Measurements from ENCODE around the gene IQCH.

DNA sequence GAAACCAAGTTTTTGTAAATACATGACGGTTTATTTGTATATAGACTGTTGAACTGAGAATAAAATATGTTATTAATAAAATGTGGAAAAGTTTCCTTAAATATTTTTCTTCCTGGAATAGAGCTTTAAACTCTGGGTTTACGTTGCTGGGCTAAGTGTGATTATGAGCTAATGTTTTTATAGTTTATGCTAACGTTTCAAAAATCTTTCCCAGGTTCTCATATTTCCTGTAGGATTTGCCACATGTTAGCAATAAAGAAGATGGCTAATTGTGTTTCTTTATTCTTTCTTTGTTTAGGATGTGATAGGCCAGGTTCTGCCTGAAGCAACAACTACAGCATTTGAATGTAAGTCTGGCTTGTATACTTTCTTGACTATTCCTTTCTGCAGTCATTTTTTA lies 295.1 kb downstream of the IQCH start:
- TF ChIP-seq, protein P1, sequence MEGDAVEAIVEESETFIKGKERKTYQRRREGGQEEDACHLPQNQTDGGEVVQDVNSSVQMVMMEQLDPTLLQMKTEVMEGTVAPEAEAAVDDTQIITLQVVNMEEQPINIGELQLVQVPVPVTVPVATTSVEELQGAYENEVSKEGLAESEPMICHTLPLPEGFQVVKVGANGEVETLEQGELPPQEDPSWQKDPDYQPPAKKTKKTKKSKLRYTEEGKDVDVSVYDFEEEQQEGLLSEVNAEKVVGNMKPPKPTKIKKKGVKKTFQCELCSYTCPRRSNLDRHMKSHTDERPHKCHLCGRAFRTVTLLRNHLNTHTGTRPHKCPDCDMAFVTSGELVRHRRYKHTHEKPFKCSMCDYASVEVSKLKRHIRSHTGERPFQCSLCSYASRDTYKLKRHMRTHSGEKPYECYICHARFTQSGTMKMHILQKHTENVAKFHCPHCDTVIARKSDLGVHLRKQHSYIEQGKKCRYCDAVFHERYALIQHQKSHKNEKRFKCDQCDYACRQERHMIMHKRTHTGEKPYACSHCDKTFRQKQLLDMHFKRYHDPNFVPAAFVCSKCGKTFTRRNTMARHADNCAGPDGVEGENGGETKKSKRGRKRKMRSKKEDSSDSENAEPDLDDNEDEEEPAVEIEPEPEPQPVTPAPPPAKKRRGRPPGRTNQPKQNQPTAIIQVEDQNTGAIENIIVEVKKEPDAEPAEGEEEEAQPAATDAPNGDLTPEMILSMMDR (IDR thresholded peaks at IDR 0.05; ENCODE audit: low read length) = no peak
- no peak for TF ChIP-seq EZH2 (IDR thresholded peaks at IDR 0.05; ENCODE audit: borderline replicate concordance, low read length)
